HepG2 (cell line): Measurements from ENCODE around the gene LRR1.
"Not testable (repeated sequence)": the region's sequence is repeated elsewhere in the genome, so short reads cannot be mapped to it uniquely, and the experiment has no call there.

Experiments used
- CBX5 ChIP-seq: sonication (generic); formaldehyde crosslinking; IDR thresholded peaks from 2 replicates; pipeline ENCODE4 v1.4.0; 2020; ENCODE audit warnings: missing genetic modification reagents, borderline replicate concordance
- CEBPB ChIP-seq: IDR thresholded peaks from 2 replicates; pipeline ENCODE4 v1.6.1; 2011; ENCODE audit warnings: low read depth, low read length, improper control_type of control experiment, borderline replicate concordance
- HNF4G ChIP-seq, 2 experiments: sonication (generic) in 1 of 2; formaldehyde crosslinking in 1 of 2; IDR thresholded peaks; 2 replicates each; pipeline versions ENCODE4 v1.4.0 to v1.6.1; 2011 to 2020; ENCODE audit warnings: borderline replicate concordance in 2 of 2, low read depth in 2 of 2, mild to moderate bottlenecking in 2 of 2, low read length in 1 of 2, missing genetic modification reagents in 1 of 2, moderate library complexity in 1 of 2
- KDM4B ChIP-seq: sonication (generic); formaldehyde crosslinking; IDR thresholded peaks from 2 replicates; pipeline ENCODE4 v1.4.0; 2020; ENCODE audit warnings: missing genetic modification reagents
- POLR2AphosphoS2 ChIP-seq: IDR thresholded peaks from 2 replicates; pipeline ENCODE4 v1.6.1; 2011; ENCODE audit warnings: low read depth, low read length, improper control_type of control experiment
- SSRP1 ChIP-seq: IDR thresholded peaks from 2 replicates; pipeline ENCODE4 v1.6.1; 2016; ENCODE audit warnings: control low read depth
- ZNF350 ChIP-seq: sonication (generic); formaldehyde crosslinking; IDR thresholded peaks from 2 replicates; pipeline ENCODE4 v1.4.0; 2020; ENCODE audit warnings: mild to moderate bottlenecking, low read depth, missing genetic modification reagents, borderline replicate concordance
- TF ChIP-seq, protein P1 (sequence below): sonication (generic); formaldehyde crosslinking; IDR thresholded peaks from 2 replicates; pipeline ENCODE4 v1.4.0; 2020; ENCODE audit warnings: mild to moderate bottlenecking, missing genetic modification reagents
- TF ChIP-seq, protein P2 (sequence below): sonication (generic); formaldehyde crosslinking; IDR thresholded peaks from 2 replicates; pipeline ENCODE4 v1.5.0; 2020; ENCODE audit warnings: missing genetic modification reagents

DNA sequence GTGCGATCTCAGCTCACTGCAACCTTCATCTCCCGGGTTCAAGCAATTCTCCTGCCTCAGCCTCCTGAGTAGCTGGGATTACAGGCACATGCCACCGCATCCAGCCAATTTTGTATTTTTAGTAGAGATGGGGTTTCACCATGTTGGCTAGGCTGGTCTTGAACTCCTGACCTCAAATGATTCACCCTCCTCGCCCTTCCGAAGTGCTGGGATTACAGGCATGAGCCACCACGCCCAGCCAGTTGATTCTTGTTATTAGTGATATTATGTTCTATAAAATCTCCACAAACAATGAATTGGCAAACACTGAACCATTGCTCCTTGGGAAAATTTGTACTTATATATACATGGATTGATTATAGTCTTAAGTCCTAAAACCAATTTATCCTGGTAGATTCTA, 58.8 kb downstream of the LRR1 start:
- not testable (repeated sequence) for TF ChIP-seq KDM4B (CRISPR knock-in tag); CEBPB; ZNF350 (CRISPR knock-in tag); POLR2AphosphoS2; SSRP1 (CRISPR knock-in tag); HNF4G (IDR thresholded peaks at IDR 0.05; ENCODE audit: borderline replicate concordance, low read depth, low read length); HNF4G (CRISPR knock-in tag; IDR thresholded peaks at IDR 0.05; ENCODE audit: borderline replicate concordance, low read depth); CBX5 (CRISPR knock-in tag)
- TF ChIP-seq, protein P1, sequence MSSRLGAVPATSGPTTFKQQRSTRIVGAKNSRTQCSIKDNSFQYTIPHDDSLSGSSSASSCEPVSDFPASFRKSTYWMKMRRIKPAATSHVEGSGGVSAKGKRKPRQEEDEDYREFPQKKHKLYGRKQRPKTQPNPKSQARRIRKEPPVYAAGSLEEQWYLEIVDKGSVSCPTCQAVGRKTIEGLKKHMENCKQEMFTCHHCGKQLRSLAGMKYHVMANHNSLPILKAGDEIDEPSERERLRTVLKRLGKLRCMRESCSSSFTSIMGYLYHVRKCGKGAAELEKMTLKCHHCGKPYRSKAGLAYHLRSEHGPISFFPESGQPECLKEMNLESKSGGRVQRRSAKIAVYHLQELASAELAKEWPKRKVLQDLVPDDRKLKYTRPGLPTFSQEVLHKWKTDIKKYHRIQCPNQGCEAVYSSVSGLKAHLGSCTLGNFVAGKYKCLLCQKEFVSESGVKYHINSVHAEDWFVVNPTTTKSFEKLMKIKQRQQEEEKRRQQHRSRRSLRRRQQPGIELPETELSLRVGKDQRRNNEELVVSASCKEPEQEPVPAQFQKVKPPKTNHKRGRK (CRISPR knock-in tag) = not testable (repeated sequence)
- TF ChIP-seq, protein P2, sequence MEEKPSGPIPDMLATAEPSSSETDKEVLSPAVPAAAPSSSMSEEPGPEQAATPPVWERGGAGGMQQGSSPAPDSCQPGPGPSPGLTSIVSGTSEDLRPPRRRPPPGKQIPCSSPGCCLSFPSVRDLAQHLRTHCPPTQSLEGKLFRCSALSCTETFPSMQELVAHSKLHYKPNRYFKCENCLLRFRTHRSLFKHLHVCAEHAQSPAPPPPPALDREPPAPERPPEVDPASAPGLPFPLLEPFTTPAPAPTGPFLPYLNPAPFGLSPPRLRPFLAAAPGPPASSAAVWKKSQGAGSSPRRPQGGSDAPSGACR (CRISPR knock-in tag) = not testable (repeated sequence)
